ENCODE results near the gene PDE4B. TPM values are rescaled to one million over a fixed set of nuclear protein-coding genes. Genes with fewer than 3 reads are reported as not detected.

PDE4B gene
- total and polyA plus RNA-seq, 11 donors: 1.4 to 71.9 (median 16.2) TPM

- no peak for TF ChIP-seq CTCF (IDR thresholded peaks at IDR 0.05)
- TF ChIP-seq POLR2A (IDR thresholded peaks at IDR 0.05): no peak
- WGBS, 4 donors: 54 to 65% (median 61%) methylated on average over 6 of the region's 6 CpGs
These were observed 202.6 kb downstream of the PDE4B start for GRCh38 chr1:65995336-65995735.

GRCh38 chr1:65995928-65996327, 203.2 kb downstream of the PDE4B start:
- no peak for ATAC-seq
- intact Hi-C loops (cut with DNase I): no loop called here
- DNase-seq: no peak
- Histone ChIP-seq H3K27ac (no peak overlapping the region), H3K27me3 (peaks cover 0 to 20% (median 0%) of the 10 kb centered on the region in 9 donors), H3K36me3 (no peaks in the 10 kb centered on the region), H3K4me3 (no peak overlapping the region), H3K4me1 (no peaks in the 10 kb centered on the region), H3K9me3 (no peaks in the 10 kb centered on the region)
- TF ChIP-seq CTCF (IDR thresholded peaks at IDR 0.05) (no peak), POLR2A (IDR thresholded peaks at IDR 0.05) (no peak)

More at GRCh38 chr1:65995336-65995735, 202.6 kb downstream of the PDE4B start:
- no peaks in the 10 kb centered on the region for H3K4me1 ChIP-seq
- H3K4me3 ChIP-seq: no peak overlapping the region
- H3K9me3 ChIP-seq: no peaks in the 10 kb centered on the region
- intact Hi-C loops (cut with DNase I): no loop called here
- no peaks in the 10 kb centered on the region for H3K36me3 ChIP-seq
- no peak overlapping the region for H3K27ac ChIP-seq
- ATAC-seq: no peak
- no peak for DNase-seq
- H3K27me3 ChIP-seq: peaks cover 0 to 20% (median 0%) of the 10 kb centered on the region in 9 donors

GRCh38 chr1:65997693-65998092, 205.0 kb downstream of the PDE4B start:
- H3K4me1 ChIP-seq: no peaks in the 10 kb centered on the region
- no peak overlapping the region for H3K27ac ChIP-seq
- TF ChIP-seq POLR2A (IDR thresholded peaks at IDR 0.05) (no peak), CTCF (IDR thresholded peaks at IDR 0.05) (no peak)
- H3K9me3 ChIP-seq: no peaks in the 10 kb centered on the region
- DNase-seq (no peak), ATAC-seq (no peak)
- intact Hi-C loops (cut with DNase I): no loop called here
- WGBS, 4 donors: 86 to 92% (median 89%) methylated on average over 1 of the region's 1 CpG
- peaks cover 0 to 20% (median 0%) of the 10 kb centered on the region in 9 donors for H3K27me3 ChIP-seq
- H3K4me3 ChIP-seq: no peak overlapping the region
- no peaks in the 10 kb centered on the region for H3K36me3 ChIP-seq

- Histone ChIP-seq H3K4me3 (no peak overlapping the region), H3K27me3 (peaks cover 0 to 19% (median 0%) of the 10 kb centered on the region in 9 donors), H3K4me1 (no peaks in the 10 kb centered on the region), H3K27ac (no peak overlapping the region), H3K9me3 (no peaks in the 10 kb centered on the region), H3K36me3 (no peaks in the 10 kb centered on the region)
- intact Hi-C loops (cut with DNase I): no loop called here
- DNase-seq (no peak), ATAC-seq (no peak)
- 87 to 91% (median 90%) methylated on average over 6 of the region's 6 CpGs for WGBS, 4 donors
- TF ChIP-seq CTCF (IDR thresholded peaks at IDR 0.05) (no peak), POLR2A (IDR thresholded peaks at IDR 0.05) (no peak)
These were observed 206.3 kb downstream of the PDE4B start for GRCh38 chr1:65998763-65999583.

Measured in heart left ventricle (tissue), 16 donors.